Panc1 (cell line): ENCODE measurements around the gene MRPL3. TPM values are rescaled to one million over a fixed set of nuclear protein-coding genes. Genes with fewer than 3 reads are reported as not detected.

Source experiments
- ATAC-seq: fragments of 200-7000 bp; cut with Tn5 transposase; 2 replicates; pipeline ENCODE4 v1.9.1; 2020; ENCODE audit warnings: mild to moderate bottlenecking, moderate library complexity
- BruUV-seq: library from RNA; stranded (reverse); fragments of 400-500 nt; replicated peaks from 2 replicates; lab custom pipeline; 2021; lab: Mats Ljungman, UMichigan
- CTCF ChIA-PET: fragments of 300-600 bp; sonication (Branson Sonifier 250); formaldehyde crosslinking; loops from one replicate; lab custom pipeline; 2022; ENCODE audit warnings: antibody characterized with exemption; lab: Charles Lee
- POLR2A ChIA-PET: fragments of 300-600 bp; sonication (Branson Sonifier 250); formaldehyde crosslinking; loops from one replicate; lab custom pipeline; 2022; ENCODE audit warnings: antibody characterized with exemption; lab: Charles Lee
- DNase-seq: peaks from one replicate; pipeline ENCODE4 v3.0.0-alpha.2; 2010; ENCODE audit warnings: low read depth, low spot score
- H3K27ac ChIP-seq: 2 replicates; pipeline ENCODE4 v1.5.1; 2011; ENCODE audit warnings: mild to moderate bottlenecking, low read length, inconsistent platforms
- H3K27me3 ChIP-seq: fragments of 200-500 bp; sonication (Bioruptor generic); 2 replicates; pipeline ENCODE4 v1.6.0; 2014; ENCODE audit warnings: low read length, inconsistent platforms; ENCODE audit not compliant: control insufficient read depth, insufficient read depth
- H3K36me3 ChIP-seq: fragments of 200-500 bp; sonication (Bioruptor generic); 2 replicates; pipeline ENCODE4 v1.5.1; 2014; ENCODE audit warnings: inconsistent platforms, mild to moderate bottlenecking, low read length, moderate library complexity; ENCODE audit not compliant: control insufficient read depth, insufficient read depth
- H3K4me1 ChIP-seq: 2 replicates; pipeline ENCODE4 v1.5.1; 2011; ENCODE audit warnings: inconsistent platforms, mild to moderate bottlenecking, low read length, moderate library complexity; ENCODE audit not compliant: control insufficient read depth, insufficient read depth
- H3K4me3 ChIP-seq, 2 experiments: 2 replicates each; pipeline ENCODE4 v1.5.1; 2011 to 2012; ENCODE audit warnings: low read depth in 2 of 2, low read length in 2 of 2, mild to moderate bottlenecking in 2 of 2, inconsistent platforms in 1 of 2, moderate library complexity in 1 of 2
- H3K9me3 ChIP-seq: fragments of 200-500 bp; sonication (Bioruptor generic); 2 replicates; pipeline ENCODE4 v1.5.1; 2014; ENCODE audit warnings: low read depth, mild to moderate bottlenecking, inconsistent platforms, low read length, moderate library complexity; ENCODE audit not compliant: control insufficient read depth, insufficient read depth
- POLR2AphosphoS5 ChIP-seq: IDR thresholded peaks from 2 replicates; pipeline ENCODE4 v1.6.1; 2012; ENCODE audit warnings: mild to moderate bottlenecking, low read depth, low read length, moderate library complexity
- SIN3A ChIP-seq: IDR thresholded peaks from 2 replicates; pipeline ENCODE4 v1.6.1; 2012; ENCODE audit warnings: low read depth, mild to moderate bottlenecking, low read length, moderate library complexity, borderline replicate concordance; ENCODE audit not compliant: insufficient read depth
- TCF7L2 ChIP-seq: IDR thresholded peaks from 2 replicates; pipeline ENCODE4 v1.6.1; 2011; ENCODE audit warnings: mild to moderate bottlenecking, low read depth, low read length, inconsistent platforms
- in situ Hi-C: cut with HindIII; loops from 2 replicates; pipeline ENCODE4 v1.10.0; 2016; ENCODE audit warnings: low sequenced_read_pairs, low pct_unique_long_range_greater_than_20kb
- intact Hi-C: fragments of 100-400 bp; cut with micrococcal nuclease; formaldehyde crosslinking; loops from one replicate; pipeline ENCODE4 v1.10.0; 2022; ENCODE audit not compliant: unreplicated experiment
- total RNA-seq: library from RNA; stranded (reverse); gene quantifications from one replicate; pipeline ENCODE4 v1.2.1, GENCODE V29; 2021; ENCODE audit not compliant: unreplicated experiment
- TF ChIP-seq, protein P1 (sequence below): fragments of 450-650 bp; IDR thresholded peaks from 2 replicates; pipeline ENCODE4 v1.5.1; 2017; ENCODE audit warnings: mild to moderate bottlenecking
- TF ChIP-seq, protein P2 (sequence below), 2 experiments: IDR thresholded peaks; 2 replicates each; pipeline ENCODE4 v1.6.1; 2011 to 2012; ENCODE audit warnings: low read depth in 2 of 2, control low read depth in 1 of 2, low read length in 1 of 2, mild to moderate bottlenecking in 1 of 2, moderate library complexity in 1 of 2; ENCODE audit not compliant: insufficient read depth in 1 of 2

The MRPL3 gene
- total RNA-seq, 1 experiment from 2014 or later: 129 TPM

DNA sequence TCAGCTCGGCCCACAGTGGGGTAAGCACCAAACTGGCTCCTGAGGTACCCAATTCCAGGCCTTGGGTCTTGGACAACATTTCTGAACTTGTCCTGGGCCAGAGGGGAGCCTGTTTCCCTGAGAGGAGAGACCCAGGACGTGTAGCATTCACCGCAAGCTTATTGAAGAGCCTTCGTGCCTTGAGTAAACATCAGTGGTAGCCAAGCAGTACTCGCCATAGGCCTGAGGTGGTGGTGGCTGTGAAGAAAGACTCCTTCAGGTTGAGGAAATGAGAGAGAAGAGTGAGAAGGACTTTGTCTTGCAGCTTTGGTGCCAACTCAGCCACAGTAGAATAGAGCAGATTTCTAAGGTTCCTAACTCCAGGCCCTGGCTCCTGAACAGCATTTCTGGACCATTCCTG lies 71.0 kb downstream of the MRPL3 start:
- in situ Hi-C loops: no loop called here
- Histone ChIP-seq H3K4me3 (no peak overlapping the region), H3K36me3 (no peaks in the 10 kb centered on the region), H3K27me3 (no peaks in the 10 kb centered on the region; the same call in none of the 2 replicates), H3K4me1 (no peaks in the 10 kb centered on the region), H3K27ac (no peak overlapping the region), H3K9me3 (no peaks in the 10 kb centered on the region)
- POLR2A ChIA-PET: no interaction called here
- CTCF ChIA-PET: interaction anchor here (0.6 kb wide), 1 partner anchor 1339 kb away, joined by 9 read pairs; no protein-coding TSS in a partner anchor
- ATAC-seq (no peak), DNase-seq (no peak)
- BruUV-seq: no TSS peak
- TF ChIP-seq, protein P1, sequence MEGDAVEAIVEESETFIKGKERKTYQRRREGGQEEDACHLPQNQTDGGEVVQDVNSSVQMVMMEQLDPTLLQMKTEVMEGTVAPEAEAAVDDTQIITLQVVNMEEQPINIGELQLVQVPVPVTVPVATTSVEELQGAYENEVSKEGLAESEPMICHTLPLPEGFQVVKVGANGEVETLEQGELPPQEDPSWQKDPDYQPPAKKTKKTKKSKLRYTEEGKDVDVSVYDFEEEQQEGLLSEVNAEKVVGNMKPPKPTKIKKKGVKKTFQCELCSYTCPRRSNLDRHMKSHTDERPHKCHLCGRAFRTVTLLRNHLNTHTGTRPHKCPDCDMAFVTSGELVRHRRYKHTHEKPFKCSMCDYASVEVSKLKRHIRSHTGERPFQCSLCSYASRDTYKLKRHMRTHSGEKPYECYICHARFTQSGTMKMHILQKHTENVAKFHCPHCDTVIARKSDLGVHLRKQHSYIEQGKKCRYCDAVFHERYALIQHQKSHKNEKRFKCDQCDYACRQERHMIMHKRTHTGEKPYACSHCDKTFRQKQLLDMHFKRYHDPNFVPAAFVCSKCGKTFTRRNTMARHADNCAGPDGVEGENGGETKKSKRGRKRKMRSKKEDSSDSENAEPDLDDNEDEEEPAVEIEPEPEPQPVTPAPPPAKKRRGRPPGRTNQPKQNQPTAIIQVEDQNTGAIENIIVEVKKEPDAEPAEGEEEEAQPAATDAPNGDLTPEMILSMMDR: no peak
- TF ChIP-seq TCF7L2: no peak
- no peak for TF ChIP-seq POLR2AphosphoS5
- TF ChIP-seq, protein P2, sequence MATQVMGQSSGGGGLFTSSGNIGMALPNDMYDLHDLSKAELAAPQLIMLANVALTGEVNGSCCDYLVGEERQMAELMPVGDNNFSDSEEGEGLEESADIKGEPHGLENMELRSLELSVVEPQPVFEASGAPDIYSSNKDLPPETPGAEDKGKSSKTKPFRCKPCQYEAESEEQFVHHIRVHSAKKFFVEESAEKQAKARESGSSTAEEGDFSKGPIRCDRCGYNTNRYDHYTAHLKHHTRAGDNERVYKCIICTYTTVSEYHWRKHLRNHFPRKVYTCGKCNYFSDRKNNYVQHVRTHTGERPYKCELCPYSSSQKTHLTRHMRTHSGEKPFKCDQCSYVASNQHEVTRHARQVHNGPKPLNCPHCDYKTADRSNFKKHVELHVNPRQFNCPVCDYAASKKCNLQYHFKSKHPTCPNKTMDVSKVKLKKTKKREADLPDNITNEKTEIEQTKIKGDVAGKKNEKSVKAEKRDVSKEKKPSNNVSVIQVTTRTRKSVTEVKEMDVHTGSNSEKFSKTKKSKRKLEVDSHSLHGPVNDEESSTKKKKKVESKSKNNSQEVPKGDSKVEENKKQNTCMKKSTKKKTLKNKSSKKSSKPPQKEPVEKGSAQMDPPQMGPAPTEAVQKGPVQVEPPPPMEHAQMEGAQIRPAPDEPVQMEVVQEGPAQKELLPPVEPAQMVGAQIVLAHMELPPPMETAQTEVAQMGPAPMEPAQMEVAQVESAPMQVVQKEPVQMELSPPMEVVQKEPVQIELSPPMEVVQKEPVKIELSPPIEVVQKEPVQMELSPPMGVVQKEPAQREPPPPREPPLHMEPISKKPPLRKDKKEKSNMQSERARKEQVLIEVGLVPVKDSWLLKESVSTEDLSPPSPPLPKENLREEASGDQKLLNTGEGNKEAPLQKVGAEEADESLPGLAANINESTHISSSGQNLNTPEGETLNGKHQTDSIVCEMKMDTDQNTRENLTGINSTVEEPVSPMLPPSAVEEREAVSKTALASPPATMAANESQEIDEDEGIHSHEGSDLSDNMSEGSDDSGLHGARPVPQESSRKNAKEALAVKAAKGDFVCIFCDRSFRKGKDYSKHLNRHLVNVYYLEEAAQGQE (IDR thresholded peaks at IDR 0.05; ENCODE audit: insufficient read depth in 1 of 2, low read depth in 2 of 2, low read length in 1 of 2): no peak
- no peak for TF ChIP-seq SIN3A
- intact Hi-C loops: no loop called here

DNA sequence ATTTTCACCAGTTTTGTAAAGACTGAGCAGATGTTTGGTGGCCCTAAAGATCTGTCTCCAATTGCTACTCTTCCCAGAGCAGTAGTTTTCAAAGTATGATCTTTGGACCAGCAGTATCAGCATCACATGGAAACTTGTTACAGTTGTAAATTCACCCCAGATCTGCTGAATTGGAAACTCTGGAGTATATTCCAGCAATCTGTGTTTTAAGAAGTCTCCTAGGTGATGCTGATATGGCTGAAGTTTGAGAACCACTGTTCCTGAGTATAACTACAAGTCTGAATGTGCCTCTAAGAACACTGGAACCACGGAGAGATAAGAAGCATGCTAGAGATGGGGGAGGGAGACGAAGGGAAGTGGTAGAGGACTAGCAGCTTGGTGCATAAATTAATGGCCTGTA lies 75.5 kb downstream of the MRPL3 start:
- no peak for DNase-seq
- no peak for ATAC-seq
- intact Hi-C loops (no loop called here), in situ Hi-C loops (no loop called here)
- ChIA-PET CTCF (no interaction called here), POLR2A (no interaction called here)
- no TSS peak for BruUV-seq
- Histone ChIP-seq H3K4me3 (no peak overlapping the region), H3K4me1 (no peaks in the 10 kb centered on the region), H3K27me3 (peaks cover 4% of the 10 kb centered on the region), H3K36me3 (no peaks in the 10 kb centered on the region), H3K27ac (no peak overlapping the region), H3K9me3 (no peaks in the 10 kb centered on the region)
- TF ChIP-seq, protein P1: no peak
- TF ChIP-seq POLR2AphosphoS5 (no peak), SIN3A (no peak), TCF7L2 (no peak)
- TF ChIP-seq, protein P2 (IDR thresholded peaks at IDR 0.05; ENCODE audit: insufficient read depth in 1 of 2, low read depth in 2 of 2, low read length in 1 of 2): no peak
